Mesenchymal stem cell (in vitro differentiated cells and primary cell): ENCODE data around the gene TRAPPC6A.

Source experiments
- DNase-seq: peaks from one replicate; pipeline ENCODE4 v3.0.0-alpha.2; 2013
- H2AFZ ChIP-seq: one replicate; pipeline ENCODE4 v1.6.1; 2013; ENCODE audit warnings: low read depth, mild to moderate bottlenecking, control low read depth, inconsistent platforms, low read length, moderate library complexity
- H2AK5ac ChIP-seq: 2 replicates; pipeline ENCODE4 v1.6.1; 2013; ENCODE audit warnings: low read length, moderate library complexity, mild to moderate bottlenecking, inconsistent platforms; ENCODE audit not compliant: severe bottlenecking
- H2BK120ac ChIP-seq: one replicate; pipeline ENCODE4 v1.6.1; 2013; ENCODE audit warnings: low read depth, mild to moderate bottlenecking, inconsistent platforms, low read length, moderate library complexity
- H2BK12ac ChIP-seq, 2 experiments: one replicate each; pipeline ENCODE4 v1.6.1; 2013; ENCODE audit warnings: inconsistent platforms in 2 of 2, low read length in 2 of 2, mild to moderate bottlenecking in 2 of 2, moderate library complexity in 2 of 2, control low read depth in 1 of 2
- H2BK15ac ChIP-seq: one replicate; pipeline ENCODE4 v1.6.1; 2013; ENCODE audit warnings: mild to moderate bottlenecking, low read depth, inconsistent platforms; ENCODE audit not compliant: poor library complexity, severe bottlenecking
- H2BK5ac ChIP-seq: 2 replicates; pipeline ENCODE4 v1.6.1; 2013; ENCODE audit warnings: low read depth, mild to moderate bottlenecking, low read length, control low read depth, inconsistent platforms; ENCODE audit not compliant: poor library complexity, severe bottlenecking
- H3K14ac ChIP-seq, 2 experiments: one replicate each; pipeline ENCODE4 v1.6.1; 2013; ENCODE audit warnings: inconsistent platforms in 2 of 2, low read length in 2 of 2, control low read depth in 1 of 2, mild to moderate bottlenecking in 1 of 2, moderate library complexity in 1 of 2
- H3K18ac ChIP-seq, 2 experiments: one replicate each; pipeline ENCODE4 v1.6.1; 2013; ENCODE audit warnings: inconsistent platforms in 2 of 2, low read length in 2 of 2, control low read depth in 1 of 2, low read depth in 1 of 2, mild to moderate bottlenecking in 1 of 2
- H3K23ac ChIP-seq, 2 experiments: one replicate each; pipeline ENCODE4 v1.6.1; 2013; ENCODE audit warnings: inconsistent platforms in 2 of 2, low read length in 2 of 2, mild to moderate bottlenecking in 2 of 2, moderate library complexity in 2 of 2, control low read depth in 1 of 2
- H3K27ac ChIP-seq: 2 replicates; pipeline ENCODE4 v1.5.1; 2013; ENCODE audit warnings: mild to moderate bottlenecking, moderate library complexity, low read length, control low read depth, inconsistent platforms; ENCODE audit not compliant: poor library complexity, severe bottlenecking
- H3K27me3 ChIP-seq, 2 experiments: 2 replicates each; pipeline versions ENCODE4 v1.6.1 to v1.7.0; 2013; ENCODE audit warnings: low read length in 2 of 2, mild to moderate bottlenecking in 2 of 2, moderate library complexity in 2 of 2, control low read depth in 1 of 2, inconsistent platforms in 1 of 2; ENCODE audit not compliant: control insufficient read depth in 1 of 2, insufficient read depth in 1 of 2
- H3K36me3 ChIP-seq, 2 experiments: 2 replicates each; pipeline versions ENCODE4 v1.6.1 to v1.7.0; 2013; ENCODE audit warnings: low read length in 2 of 2, control low read depth in 1 of 2, inconsistent platforms in 1 of 2, low read depth in 1 of 2, mild to moderate bottlenecking in 1 of 2; ENCODE audit not compliant: insufficient read depth in 2 of 2, control insufficient read depth in 1 of 2
- H3K4ac ChIP-seq, 2 experiments: one replicate each; pipeline ENCODE4 v1.6.1; 2013; ENCODE audit warnings: inconsistent platforms in 2 of 2, low read length in 2 of 2, mild to moderate bottlenecking in 2 of 2, moderate library complexity in 2 of 2, control low read depth in 1 of 2, low read depth in 1 of 2
- H3K4me1 ChIP-seq: 2 replicates; pipeline ENCODE4 v1.6.1; 2013; ENCODE audit warnings: low read depth, low read length, control low read depth; ENCODE audit not compliant: control insufficient read depth, insufficient read depth
- H3K4me2 ChIP-seq: 2 replicates; pipeline ENCODE4 v1.6.1; 2013; ENCODE audit warnings: low read length, mild to moderate bottlenecking, inconsistent platforms; ENCODE audit not compliant: poor library complexity, severe bottlenecking
- H3K4me3 ChIP-seq, 2 experiments: 2 replicates each; pipeline versions ENCODE4 v1.5.1 to v1.7.0; 2013; ENCODE audit warnings: low read length in 2 of 2, mild to moderate bottlenecking in 2 of 2, control low read depth in 1 of 2, low read depth in 1 of 2; ENCODE audit not compliant: insufficient read depth in 1 of 2
- H3K79me1 ChIP-seq: replicated peaks from 2 replicates; pipeline ENCODE4 v1.6.1; 2013; ENCODE audit warnings: mild to moderate bottlenecking, control low read depth, low read length, inconsistent platforms; ENCODE audit not compliant: poor library complexity, severe bottlenecking
- H3K9ac ChIP-seq: 2 replicates; pipeline ENCODE4 v1.7.0; 2013; ENCODE audit warnings: mild to moderate bottlenecking, low read length, moderate library complexity
- H3K9me3 ChIP-seq: 2 replicates; pipeline ENCODE4 v1.7.0; 2013; ENCODE audit warnings: mild to moderate bottlenecking, low read length; ENCODE audit not compliant: control insufficient read depth
- H4K8ac ChIP-seq: one replicate; pipeline ENCODE4 v1.6.1; 2013; ENCODE audit warnings: inconsistent platforms, mild to moderate bottlenecking, low read length, moderate library complexity
- H4K91ac ChIP-seq: one replicate; pipeline ENCODE4 v1.6.1; 2013; ENCODE audit warnings: mild to moderate bottlenecking, low read length, inconsistent platforms
- WGBS: methylation state at CpG from one replicate; pipeline ENCODE4 v1.1.7; 2013; ENCODE audit warnings: mixed read lengths; 5-methylcytosine and 5-hydroxymethylcytosine counted together

TRAPPC6A gene

GRCh38 chr19:45159971-45160324 lies 18.1 kb downstream of the TRAPPC6A start:
- no peak overlapping the region for H3K23ac ChIP-seq
- no peak overlapping the region for H3K4me3 ChIP-seq
- DNase-seq, result no peak
- H4K8ac ChIP-seq, result no peak overlapping the region
- no peak overlapping the region for H2BK15ac ChIP-seq
- H2BK120ac ChIP-seq, result no peak overlapping the region
- H3K36me3 ChIP-seq, result no peaks in the 10 kb centered on the region
- 85% methylated on average over 10 of the region's 10 CpGs for WGBS
- no peak overlapping the region for H2BK5ac ChIP-seq
- H3K9ac ChIP-seq, result no peak overlapping the region
- H3K18ac ChIP-seq, result no peak overlapping the region
- H3K79me1 ChIP-seq, result no peaks in the 10 kb centered on the region
- peaks cover 16% of the 10 kb centered on the region for H3K4me1 ChIP-seq
- H4K91ac ChIP-seq, result no peak overlapping the region
- H3K27ac ChIP-seq, result no peak overlapping the region
- no peak overlapping the region for H3K14ac ChIP-seq
- H3K4ac ChIP-seq, result no peak overlapping the region
- H3K9me3 ChIP-seq, result no peaks in the 10 kb centered on the region
- H3K27me3 ChIP-seq, result peaks cover 59 to 61% of the 10 kb centered on the region in 2 experiments
- no peak overlapping the region for H2AFZ ChIP-seq
- no peak overlapping the region for H2AK5ac ChIP-seq
- no peak overlapping the region for H3K4me2 ChIP-seq
- no peak overlapping the region for H2BK12ac ChIP-seq

DNA sequence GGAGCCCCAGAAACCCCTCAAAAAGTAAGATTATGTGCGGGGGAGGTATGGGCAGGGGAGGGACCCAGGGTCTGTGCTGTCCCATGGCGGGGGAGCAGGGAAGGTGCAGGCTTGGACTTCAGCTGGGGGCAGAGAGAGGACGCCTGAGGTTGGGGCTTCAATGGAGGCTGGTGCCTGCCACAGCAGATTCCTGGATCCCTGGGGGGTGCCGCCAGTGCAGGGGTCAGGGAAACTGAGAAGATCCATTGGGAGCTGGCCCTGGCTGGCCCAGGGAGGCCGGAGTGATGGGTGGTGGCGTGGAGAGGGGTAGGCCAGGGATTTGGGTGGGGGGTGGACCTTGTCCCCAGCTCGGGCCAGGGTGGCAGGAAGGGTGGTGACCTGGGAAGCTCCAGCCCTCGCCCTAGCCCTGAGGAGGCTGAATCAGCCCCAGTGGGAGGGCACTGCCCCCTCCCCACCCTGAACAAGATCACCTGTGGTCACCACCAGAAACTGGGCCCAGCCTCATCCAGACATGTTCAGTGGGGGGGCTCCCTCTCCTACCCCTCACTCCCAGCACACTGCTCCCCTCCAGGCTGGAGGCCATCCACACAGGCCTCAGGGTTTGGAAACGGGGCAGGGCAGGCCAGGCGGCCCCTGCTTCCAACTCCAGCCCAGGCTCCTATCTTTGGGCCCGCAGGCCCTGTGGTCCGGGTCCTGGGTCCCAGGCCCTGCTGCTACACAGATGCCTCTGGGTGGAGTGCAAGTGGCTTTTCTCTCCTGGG lies 18.6 kb downstream of the TRAPPC6A start:
- H3K27ac ChIP-seq, result no peak overlapping the region
- H3K14ac ChIP-seq, result no peak overlapping the region
- H4K8ac ChIP-seq, result no peak overlapping the region
- no peaks in the 10 kb centered on the region for H3K9me3 ChIP-seq
- no peak overlapping the region for H3K18ac ChIP-seq
- no peak overlapping the region for H3K9ac ChIP-seq
- H3K4me2 ChIP-seq, result no peak overlapping the region
- H3K79me1 ChIP-seq, result no peaks in the 10 kb centered on the region
- H2AK5ac ChIP-seq, result no peak overlapping the region
- no peak overlapping the region for H3K4me3 ChIP-seq
- no peak overlapping the region for H2BK12ac ChIP-seq
- no peak overlapping the region for H2BK120ac ChIP-seq
- peaks cover 60 to 61% of the 10 kb centered on the region in 2 experiments for H3K27me3 ChIP-seq
- H2BK5ac ChIP-seq, result no peak overlapping the region
- no peak overlapping the region for H4K91ac ChIP-seq
- H3K4ac ChIP-seq, result no peak overlapping the region
- WGBS, result 84% methylated on average over 10 of the region's 12 CpGs
- no peaks in the 10 kb centered on the region for H3K36me3 ChIP-seq
- no peak for DNase-seq
- H2AFZ ChIP-seq, result no peak overlapping the region
- H3K4me1 ChIP-seq, result peaks cover 14% of the 10 kb centered on the region
- no peak overlapping the region for H3K23ac ChIP-seq
- no peak overlapping the region for H2BK15ac ChIP-seq

DNA sequence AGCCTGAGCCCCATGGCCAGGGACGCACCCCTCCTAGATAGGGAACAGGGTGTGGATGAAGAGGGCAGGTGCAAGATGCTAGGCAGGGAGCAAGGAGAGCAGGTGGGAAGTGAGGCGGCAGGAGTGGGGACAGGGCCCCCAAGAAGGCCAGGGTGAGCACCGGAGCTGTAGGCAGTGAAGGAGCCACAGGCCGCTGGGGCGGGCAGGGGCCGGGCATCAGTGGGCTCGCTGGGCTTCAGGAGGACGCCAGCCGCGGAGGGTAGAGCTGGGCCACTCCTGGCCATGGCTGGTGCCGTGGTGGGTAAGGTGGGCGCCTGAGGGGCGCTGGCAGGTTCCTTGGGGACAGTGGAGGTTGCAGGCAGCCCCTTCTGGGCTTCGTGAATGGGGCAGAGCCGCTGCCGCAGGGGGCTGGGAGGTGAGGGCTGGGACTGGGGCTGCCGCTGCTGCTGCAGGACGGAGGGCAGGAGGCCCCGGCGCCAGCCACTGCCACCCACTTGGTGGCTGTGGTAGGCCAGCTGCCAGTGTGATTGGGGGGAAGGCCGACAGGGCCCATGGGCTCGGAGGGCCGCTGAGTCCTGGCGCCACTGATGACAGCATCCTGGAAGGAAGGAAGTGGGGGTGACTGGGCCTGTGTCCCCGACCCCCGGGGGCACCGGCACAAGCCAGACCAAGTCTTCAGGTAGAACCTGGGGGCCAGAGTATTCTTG lies 19.4 kb downstream of the TRAPPC6A start:
- no peak overlapping the region for H2BK12ac ChIP-seq
- H2BK120ac ChIP-seq, result no peak overlapping the region
- H3K18ac ChIP-seq, result no peak overlapping the region

GRCh38 chr19:45156751-45157150 lies 21.3 kb downstream of the TRAPPC6A start:
- H2BK5ac ChIP-seq, result no peak overlapping the region
- no peak overlapping the region for H3K4ac ChIP-seq
- H4K91ac ChIP-seq, result no peak overlapping the region
- H3K14ac ChIP-seq, result no peak overlapping the region
- peaks cover 56 to 69% of the 10 kb centered on the region in 2 experiments for H3K27me3 ChIP-seq
- H3K4me1 ChIP-seq, result peaks cover 27% of the 10 kb centered on the region
- H4K8ac ChIP-seq, result no peak overlapping the region
- no peak overlapping the region for H3K27ac ChIP-seq
- H3K4me3 ChIP-seq, result no peak overlapping the region
- H3K9me3 ChIP-seq, result no peaks in the 10 kb centered on the region
- H3K79me1 ChIP-seq, result no peaks in the 10 kb centered on the region
- 94% methylated on average over 11 of the region's 11 CpGs for WGBS
- H3K23ac ChIP-seq, result no peak overlapping the region
- H3K4me2 ChIP-seq, result no peak overlapping the region
- no peak overlapping the region for H2AK5ac ChIP-seq
- no peak overlapping the region for H3K18ac ChIP-seq
- DNase-seq, result no peak
- H2BK15ac ChIP-seq, result no peak overlapping the region
- peaks cover 0 to 21% of the 10 kb centered on the region in 2 experiments for H3K36me3 ChIP-seq
- H3K9ac ChIP-seq, result no peak overlapping the region
- no peak overlapping the region for H2AFZ ChIP-seq
- no peak overlapping the region for H2BK120ac ChIP-seq
- no peak overlapping the region for H2BK12ac ChIP-seq

More for the DNA sequence above, 19.4 kb downstream of the TRAPPC6A start:
- Histone ChIP-seq H3K27ac (no peak overlapping the region), H3K4me3 (no peak overlapping the region), H4K8ac (no peak overlapping the region), H2AK5ac (no peak overlapping the region), H3K14ac (no peak overlapping the region), H4K91ac (no peak overlapping the region), H3K4me2 (no peak overlapping the region), H3K4me1 (peaks cover 18% of the 10 kb centered on the region), H3K4ac (no peak overlapping the region), H2BK5ac (no peak overlapping the region), H3K9me3 (no peaks in the 10 kb centered on the region), H3K23ac (no peak overlapping the region), H2AFZ (no peak overlapping the region), H3K27me3 (peaks cover 63 to 65% of the 10 kb centered on the region in 2 experiments), H3K36me3 (peaks cover 0 to 1% of the 10 kb centered on the region in 2 experiments), H3K79me1 (no peaks in the 10 kb centered on the region), H2BK15ac (no peak overlapping the region), H3K9ac (no peak overlapping the region)
- 95% methylated on average over 25 of the region's 27 CpGs for WGBS
- DNase-seq, result no peak
